RWPE2 (cell line): ENCODE results near the gene IGFLR1.
A peak's percentile ranks its signal among the peaks of the same experiment; 100 is the strongest.

ENCODE experiments used
- ATAC-seq: fragments of 200-7000 bp; cut with Tn5 transposase; 3 replicates; pipeline ENCODE4 v1.9.1; 2021; ENCODE audit warnings: low read depth
- DNase-seq: peaks from one replicate; pipeline ENCODE4 v3.0.0-alpha.2; 2020; ENCODE audit warnings: low spot score
- H3K27ac ChIP-seq: fragments of 450-650 bp; 2 replicates; pipeline ENCODE4 v1.5.1; 2017; ENCODE audit warnings: mild to moderate bottlenecking; ENCODE audit not compliant: poor library complexity, severe bottlenecking
- H3K27me3 ChIP-seq: fragments of 250-450 bp; sonication (Bioruptor Pico); 2 replicates; pipeline ENCODE4 v1.5.1; 2021; ENCODE audit warnings: mild to moderate bottlenecking, moderate library complexity; ENCODE audit not compliant: insufficient read depth, poor library complexity, severe bottlenecking
- H3K36me3 ChIP-seq: fragments of 250-450 bp; sonication (Bioruptor Pico); 2 replicates; pipeline ENCODE4 v1.5.1; 2020; ENCODE audit warnings: low read depth, mild to moderate bottlenecking, moderate library complexity
- H3K4me1 ChIP-seq: fragments of 250-450 bp; sonication (Bioruptor Pico); 2 replicates; pipeline ENCODE4 v1.5.1; 2021; ENCODE audit warnings: mild to moderate bottlenecking, moderate library complexity; ENCODE audit not compliant: insufficient read depth, poor library complexity, severe bottlenecking
- H3K4me3 ChIP-seq: fragments of 250-450 bp; sonication (Bioruptor Pico); 2 replicates; pipeline ENCODE4 v1.5.1; 2021; ENCODE audit warnings: mild to moderate bottlenecking, moderate library complexity; ENCODE audit not compliant: severe bottlenecking
- H3K9me3 ChIP-seq: fragments of 250-450 bp; sonication (Bioruptor Pico); 2 replicates; pipeline ENCODE4 v1.5.1; 2021; ENCODE audit warnings: mild to moderate bottlenecking, moderate library complexity; ENCODE audit not compliant: severe bottlenecking
- TF ChIP-seq, protein P1 (sequence below): fragments of 450-650 bp; IDR thresholded peaks from one replicate; pipeline ENCODE4 v1.5.1; 2017; ENCODE audit warnings: mild to moderate bottlenecking, moderate library complexity; ENCODE audit not compliant: poor library complexity, severe bottlenecking

IGFLR1 gene

DNA sequence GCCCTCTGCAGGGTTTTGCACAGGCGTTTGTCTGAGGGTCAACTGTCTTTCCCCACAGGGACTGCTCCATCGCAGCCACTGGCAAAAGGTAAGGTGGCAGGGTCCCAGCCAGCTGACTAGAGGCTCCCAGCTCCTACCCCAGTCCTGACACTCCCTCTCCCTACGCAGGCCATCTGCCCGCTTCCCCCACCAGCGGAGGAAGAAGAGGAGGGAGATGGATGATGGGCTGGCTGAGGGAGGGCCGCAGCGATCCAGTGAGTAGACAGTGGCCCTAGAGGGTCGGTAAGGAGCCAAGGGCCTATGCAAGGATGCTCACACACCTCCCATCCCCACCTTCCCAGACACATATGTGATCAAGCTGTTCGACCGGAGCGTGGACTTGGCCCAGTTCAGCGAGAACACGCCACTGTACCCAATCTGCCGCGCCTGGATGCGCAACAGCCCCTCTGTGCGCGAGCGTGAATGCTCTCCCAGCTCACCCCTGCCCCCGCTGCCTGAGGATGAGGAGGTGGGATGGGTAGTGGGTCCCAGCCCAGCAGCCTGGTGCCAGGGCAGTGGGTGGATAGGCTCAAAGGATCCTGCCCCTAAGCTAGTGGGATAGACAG is 10.6 kb upstream of the IGFLR1 start:
- Histone ChIP-seq H3K36me3 (no peaks in the 10 kb centered on the region), H3K4me1 (no peaks in the 10 kb centered on the region), H3K4me3 (no peak overlapping the region), H3K9me3 (no peaks in the 10 kb centered on the region), H3K27ac (no peak overlapping the region), H3K27me3 (no peaks in the 10 kb centered on the region)
- DNase-seq (peak; percentile 42), ATAC-seq (no peak)
- TF ChIP-seq, protein P1, sequence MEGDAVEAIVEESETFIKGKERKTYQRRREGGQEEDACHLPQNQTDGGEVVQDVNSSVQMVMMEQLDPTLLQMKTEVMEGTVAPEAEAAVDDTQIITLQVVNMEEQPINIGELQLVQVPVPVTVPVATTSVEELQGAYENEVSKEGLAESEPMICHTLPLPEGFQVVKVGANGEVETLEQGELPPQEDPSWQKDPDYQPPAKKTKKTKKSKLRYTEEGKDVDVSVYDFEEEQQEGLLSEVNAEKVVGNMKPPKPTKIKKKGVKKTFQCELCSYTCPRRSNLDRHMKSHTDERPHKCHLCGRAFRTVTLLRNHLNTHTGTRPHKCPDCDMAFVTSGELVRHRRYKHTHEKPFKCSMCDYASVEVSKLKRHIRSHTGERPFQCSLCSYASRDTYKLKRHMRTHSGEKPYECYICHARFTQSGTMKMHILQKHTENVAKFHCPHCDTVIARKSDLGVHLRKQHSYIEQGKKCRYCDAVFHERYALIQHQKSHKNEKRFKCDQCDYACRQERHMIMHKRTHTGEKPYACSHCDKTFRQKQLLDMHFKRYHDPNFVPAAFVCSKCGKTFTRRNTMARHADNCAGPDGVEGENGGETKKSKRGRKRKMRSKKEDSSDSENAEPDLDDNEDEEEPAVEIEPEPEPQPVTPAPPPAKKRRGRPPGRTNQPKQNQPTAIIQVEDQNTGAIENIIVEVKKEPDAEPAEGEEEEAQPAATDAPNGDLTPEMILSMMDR = no peak

GRCh38 chr19:35751839-35752745 is 9.8 kb upstream of the IGFLR1 start:
- H3K27ac ChIP-seq = no peak overlapping the region
- DNase-seq = peak; percentile 55
- H3K36me3 ChIP-seq = no peaks in the 10 kb centered on the region
- H3K4me3 ChIP-seq = no peak overlapping the region
- no peak for ATAC-seq
- no peaks in the 10 kb centered on the region for H3K4me1 ChIP-seq
- TF ChIP-seq, protein P1 = no peak
- H3K27me3 ChIP-seq = no peaks in the 10 kb centered on the region
- H3K9me3 ChIP-seq = no peaks in the 10 kb centered on the region

DNA sequence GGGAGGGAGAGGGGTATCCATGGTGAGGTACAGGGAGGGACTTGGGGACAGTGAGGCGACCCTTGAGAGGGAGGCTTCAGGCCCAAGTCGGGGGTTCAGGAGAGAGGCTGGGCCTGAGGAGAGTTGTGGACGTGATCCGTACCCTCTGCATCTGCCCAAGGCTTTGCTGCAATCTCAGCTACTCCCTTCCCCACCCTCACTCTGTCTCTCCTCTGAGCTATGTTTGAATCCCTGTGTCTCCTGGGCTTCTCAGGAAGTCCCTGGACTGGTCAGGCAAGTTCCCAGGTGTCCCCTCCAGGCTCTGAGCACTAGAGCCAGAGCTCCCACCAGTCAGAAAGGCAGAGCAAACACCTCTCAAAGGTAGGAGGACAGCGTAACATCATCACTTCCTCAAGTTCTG is 7.9 kb upstream of the IGFLR1 start:
- TF ChIP-seq, protein P1 = no peak
- Histone ChIP-seq H3K27me3 (no peaks in the 10 kb centered on the region), H3K27ac (no peak overlapping the region), H3K9me3 (no peaks in the 10 kb centered on the region), H3K4me1 (no peaks in the 10 kb centered on the region), H3K36me3 (no peaks in the 10 kb centered on the region), H3K4me3 (no peak overlapping the region)
- peak; percentile 41 for DNase-seq
- no peak for ATAC-seq

DNA sequence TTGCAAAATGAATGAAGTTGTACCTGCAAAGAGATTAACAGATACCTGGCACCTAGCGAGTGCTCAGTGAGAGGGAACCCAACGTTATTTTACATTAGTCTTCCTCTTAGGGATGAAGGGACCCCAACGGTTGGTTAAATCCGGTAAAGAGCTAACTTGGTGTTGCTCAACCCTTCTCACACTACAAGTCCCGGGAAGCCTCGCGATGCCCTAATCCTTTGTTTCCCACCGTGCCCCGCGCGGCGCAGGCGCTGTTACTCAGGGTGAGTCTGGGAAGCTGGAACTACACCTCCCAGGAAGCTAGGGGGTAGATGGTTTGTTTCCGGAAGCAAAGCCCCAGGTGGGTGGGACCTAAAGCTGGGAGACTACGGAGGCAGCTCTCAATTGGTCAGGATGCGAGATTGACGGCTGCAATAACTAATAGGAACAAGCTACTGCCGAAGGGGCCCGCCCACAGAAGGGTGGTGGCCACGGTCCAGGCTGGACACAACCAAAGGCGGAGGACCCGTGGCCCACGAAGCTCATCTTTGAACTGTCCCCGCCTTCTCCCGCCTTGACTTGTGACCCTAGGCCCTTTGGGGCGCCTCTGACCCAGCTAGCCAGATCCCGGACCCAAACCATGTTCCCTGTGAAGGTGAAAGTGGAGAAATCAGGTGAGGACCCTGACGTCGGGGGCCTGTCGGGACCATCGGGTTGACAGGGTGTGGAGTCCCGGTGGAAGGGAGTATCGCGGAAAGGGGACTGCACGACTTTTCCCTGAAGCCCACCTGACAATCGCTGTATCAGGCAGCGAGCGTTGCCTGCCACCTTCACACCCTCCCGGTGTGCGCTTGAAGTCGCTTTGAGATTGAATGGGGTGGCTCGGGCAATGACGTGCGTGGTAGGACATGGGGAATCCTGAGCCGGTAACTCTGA is 6.1 kb upstream of the IGFLR1 start, which contains the start of gene LIN37:
LIN37 (plus strand) TSS at position 471 of the 915 bp plus-strand sequence; CDS start at position 620, 149 bp downstream.
- peak within 1 kb of the TSS; percentile 72 for H3K4me3 ChIP-seq
- ATAC-seq (peak; percentile 86), DNase-seq (peak; percentile 98)
- no peak within 1 kb of the TSS for H3K27ac ChIP-seq
- TF ChIP-seq, protein P1 = no peak
- H3K27me3 ChIP-seq = no peaks in the 10 kb centered on the region
- H3K4me1 ChIP-seq = no peaks in the 10 kb centered on the region
- no peaks in the 10 kb centered on the region for H3K36me3 ChIP-seq
- H3K9me3 ChIP-seq = no peaks in the 10 kb centered on the region
